NT2/D1 (cell line): Measurements from ENCODE around the gene CNTN2.

ENCODE experiments used
- DNase-seq: peaks from one replicate; pipeline ENCODE4 v3.0.0-alpha.2; 2011; ENCODE audit warnings: low read depth, low spot score
- H3K27me3 ChIP-seq: 2 replicates; pipeline ENCODE4 v1.6.0; 2011; ENCODE audit warnings: mild to moderate bottlenecking; ENCODE audit not compliant: insufficient read length, insufficient read depth
- H3K36me3 ChIP-seq: 2 replicates; pipeline ENCODE4 v1.6.1; 2011; ENCODE audit warnings: mild to moderate bottlenecking, low read length, mixed read lengths; ENCODE audit not compliant: insufficient read depth, insufficient read length
- H3K4me1 ChIP-seq: 2 replicates; pipeline ENCODE4 v1.5.1; 2011; ENCODE audit not compliant: insufficient read depth, insufficient read length
- H3K4me3 ChIP-seq: 2 replicates; pipeline ENCODE4 v1.5.1; 2011; ENCODE audit warnings: low read depth; ENCODE audit not compliant: insufficient read length
- H3K9ac ChIP-seq: 2 replicates; pipeline ENCODE4 v1.6.0; 2011; ENCODE audit warnings: low read depth; ENCODE audit not compliant: insufficient read length
- H3K9me3 ChIP-seq: 2 replicates; pipeline ENCODE4 v1.5.1; 2011; ENCODE audit warnings: mild to moderate bottlenecking, low read length; ENCODE audit not compliant: insufficient read depth
- SUZ12 ChIP-seq: IDR thresholded peaks from 2 replicates; pipeline ENCODE4 v1.6.1; 2011; ENCODE audit not compliant: insufficient read length, insufficient read depth; ENCODE audit errors: extremely low read depth
- YY1 ChIP-seq: IDR thresholded peaks from 2 replicates; pipeline ENCODE4 v1.6.1; 2011; ENCODE audit not compliant: insufficient read length, insufficient read depth
- ZNF274 ChIP-seq: IDR thresholded peaks from 2 replicates; pipeline ENCODE4 v1.6.1; 2011; ENCODE audit warnings: mild to moderate bottlenecking, low read depth, low read length

The CNTN2 gene, protein sequence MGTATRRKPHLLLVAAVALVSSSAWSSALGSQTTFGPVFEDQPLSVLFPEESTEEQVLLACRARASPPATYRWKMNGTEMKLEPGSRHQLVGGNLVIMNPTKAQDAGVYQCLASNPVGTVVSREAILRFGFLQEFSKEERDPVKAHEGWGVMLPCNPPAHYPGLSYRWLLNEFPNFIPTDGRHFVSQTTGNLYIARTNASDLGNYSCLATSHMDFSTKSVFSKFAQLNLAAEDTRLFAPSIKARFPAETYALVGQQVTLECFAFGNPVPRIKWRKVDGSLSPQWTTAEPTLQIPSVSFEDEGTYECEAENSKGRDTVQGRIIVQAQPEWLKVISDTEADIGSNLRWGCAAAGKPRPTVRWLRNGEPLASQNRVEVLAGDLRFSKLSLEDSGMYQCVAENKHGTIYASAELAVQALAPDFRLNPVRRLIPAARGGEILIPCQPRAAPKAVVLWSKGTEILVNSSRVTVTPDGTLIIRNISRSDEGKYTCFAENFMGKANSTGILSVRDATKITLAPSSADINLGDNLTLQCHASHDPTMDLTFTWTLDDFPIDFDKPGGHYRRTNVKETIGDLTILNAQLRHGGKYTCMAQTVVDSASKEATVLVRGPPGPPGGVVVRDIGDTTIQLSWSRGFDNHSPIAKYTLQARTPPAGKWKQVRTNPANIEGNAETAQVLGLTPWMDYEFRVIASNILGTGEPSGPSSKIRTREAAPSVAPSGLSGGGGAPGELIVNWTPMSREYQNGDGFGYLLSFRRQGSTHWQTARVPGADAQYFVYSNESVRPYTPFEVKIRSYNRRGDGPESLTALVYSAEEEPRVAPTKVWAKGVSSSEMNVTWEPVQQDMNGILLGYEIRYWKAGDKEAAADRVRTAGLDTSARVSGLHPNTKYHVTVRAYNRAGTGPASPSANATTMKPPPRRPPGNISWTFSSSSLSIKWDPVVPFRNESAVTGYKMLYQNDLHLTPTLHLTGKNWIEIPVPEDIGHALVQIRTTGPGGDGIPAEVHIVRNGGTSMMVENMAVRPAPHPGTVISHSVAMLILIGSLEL

DNA sequence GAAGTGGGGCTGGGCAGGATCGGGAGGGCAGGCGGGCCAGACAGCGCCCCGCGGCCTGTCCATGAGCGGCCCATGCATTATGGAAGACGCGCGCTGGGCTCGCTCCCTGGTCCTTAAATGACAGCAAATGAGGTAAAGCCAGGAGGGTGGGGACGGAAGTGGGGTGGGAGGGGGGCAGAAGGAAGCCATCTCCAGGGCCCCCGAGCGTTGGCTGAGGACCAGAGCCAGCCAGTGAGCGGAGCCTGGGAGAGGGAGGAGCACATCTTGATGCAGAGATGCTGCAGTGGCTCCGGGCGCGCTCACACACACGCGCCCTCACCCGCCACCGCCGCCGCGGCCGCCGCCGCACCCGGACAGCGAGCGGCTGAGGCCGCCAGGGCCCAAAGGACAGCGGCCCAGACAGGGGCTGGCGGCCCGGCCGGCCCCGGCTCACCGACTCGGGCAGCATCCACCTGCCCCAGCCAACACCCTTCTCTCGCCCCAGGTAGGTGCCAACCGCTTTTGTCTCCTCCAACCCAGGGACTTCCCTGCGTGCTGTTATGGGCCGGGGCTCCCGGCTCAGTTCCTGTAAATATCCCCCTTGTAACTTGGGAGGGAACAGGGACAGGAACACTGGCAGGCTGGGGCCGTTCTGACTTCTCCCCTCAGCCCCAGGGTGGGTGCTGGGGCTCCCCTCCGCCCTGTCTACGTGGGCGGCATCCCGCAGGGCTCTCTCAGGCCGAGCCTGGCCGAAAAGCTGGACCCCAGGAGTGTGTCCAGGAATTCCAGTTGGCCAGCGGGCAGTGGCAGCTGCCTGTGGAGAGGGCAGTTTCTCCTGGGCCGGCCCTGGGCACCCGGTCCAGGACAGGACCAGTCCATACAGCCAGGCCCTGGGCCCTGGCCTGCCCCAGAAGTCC lies at the start of gene CNTN2:
Gene CNTN2, plus strand, starts transcription at position 302 of the 896 bp plus-strand sequence. CDS start 9,974 bp downstream, outside the sequence.
- DNase-seq, result no peak
- peak within 1 kb of the TSS; percentile 12 for H3K4me3 ChIP-seq

DNA sequence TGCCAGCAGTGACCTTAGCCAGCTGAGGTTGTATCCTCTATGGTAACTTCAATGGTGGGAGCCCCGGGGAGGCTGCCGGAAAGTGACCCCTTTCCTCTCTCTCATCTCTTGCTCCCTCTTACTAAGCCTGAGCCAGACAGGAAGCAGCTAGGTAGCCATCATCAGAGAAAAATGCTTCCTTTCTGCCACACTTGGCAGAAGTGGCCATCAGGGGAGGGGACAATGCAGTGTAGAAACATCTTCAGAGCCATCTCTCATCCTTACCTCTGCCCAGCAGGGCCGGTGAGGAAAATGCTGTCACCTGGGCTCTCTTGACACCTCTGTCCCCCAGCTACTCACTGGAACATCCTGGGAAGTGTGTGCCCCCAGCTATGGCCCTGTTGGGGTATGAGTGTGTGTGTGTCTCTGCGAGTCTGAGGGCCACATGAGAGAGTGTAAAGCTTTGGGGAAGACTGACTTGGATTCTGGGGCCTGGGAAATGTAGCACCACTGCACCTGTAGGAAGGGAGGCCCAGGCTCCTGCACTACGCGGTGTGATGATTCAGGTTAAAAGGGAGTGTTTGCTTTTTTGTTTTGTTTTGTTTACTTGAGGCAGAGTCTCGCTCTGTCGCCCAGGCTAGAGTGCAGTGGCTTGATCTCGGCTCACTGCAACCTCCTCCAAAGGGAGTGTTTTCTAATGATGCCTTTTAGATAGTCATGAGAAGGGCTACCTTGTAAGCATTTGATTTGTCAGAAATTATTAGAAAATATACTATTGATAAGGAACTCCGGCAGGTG lies 48.7 kb upstream of the CNTN2 start:
- Histone ChIP-seq H3K36me3 (no peaks in the 10 kb centered on the region), H3K9ac (no peak overlapping the region), H3K4me1 (peaks cover 26% of the 10 kb centered on the region), H3K4me3 (no peak overlapping the region), H3K9me3 (no peaks in the 10 kb centered on the region), H3K27me3 (peaks cover 97% of the 10 kb centered on the region)
- DNase-seq, result no peak
- TF ChIP-seq SUZ12, result no peak

More for the DNA sequence above, at the start of gene CNTN2:
- H3K9ac ChIP-seq, result peak within 1 kb of the TSS; percentile 27
- H3K9me3 ChIP-seq, result no peaks in the 10 kb centered on the region
- H3K27me3 ChIP-seq, result peaks cover 80% of the 10 kb centered on the region
- TF ChIP-seq SUZ12, result peak; percentile 94
- no peak for TF ChIP-seq ZNF274
- TF ChIP-seq YY1, result no peak
- H3K36me3 ChIP-seq, result no peaks in the 10 kb centered on the region
- peaks cover 32% of the 10 kb centered on the region for H3K4me1 ChIP-seq

DNA sequence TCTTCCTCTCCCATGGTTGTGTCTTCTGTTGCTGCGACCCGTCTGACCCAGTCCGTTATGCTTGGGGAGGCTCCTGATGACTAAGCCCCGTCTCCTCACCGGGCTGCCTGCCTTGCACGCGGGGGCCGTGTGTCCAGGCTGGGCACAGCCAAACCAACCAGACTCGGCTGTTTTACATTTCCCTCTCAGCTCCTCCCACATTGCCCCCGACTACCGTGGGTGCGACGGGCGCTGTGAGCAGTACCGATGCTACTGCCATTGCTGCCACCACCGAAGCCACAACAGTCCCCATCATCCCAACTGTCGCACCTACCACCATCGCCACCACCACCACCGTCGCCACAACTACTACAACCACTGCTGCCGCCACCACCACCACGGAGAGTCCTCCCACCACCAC lies 46.0 kb upstream of the CNTN2 start:
- no peaks in the 10 kb centered on the region for H3K9me3 ChIP-seq
- no peak overlapping the region for H3K4me3 ChIP-seq
- no peak for DNase-seq
- H3K36me3 ChIP-seq, result no peaks in the 10 kb centered on the region
- H3K9ac ChIP-seq, result no peak overlapping the region
- peaks cover 8% of the 10 kb centered on the region for H3K4me1 ChIP-seq
- no peak for TF ChIP-seq ZNF274
- no peak for TF ChIP-seq YY1
- H3K27me3 ChIP-seq, result peaks cover 100% of the 10 kb centered on the region

DNA sequence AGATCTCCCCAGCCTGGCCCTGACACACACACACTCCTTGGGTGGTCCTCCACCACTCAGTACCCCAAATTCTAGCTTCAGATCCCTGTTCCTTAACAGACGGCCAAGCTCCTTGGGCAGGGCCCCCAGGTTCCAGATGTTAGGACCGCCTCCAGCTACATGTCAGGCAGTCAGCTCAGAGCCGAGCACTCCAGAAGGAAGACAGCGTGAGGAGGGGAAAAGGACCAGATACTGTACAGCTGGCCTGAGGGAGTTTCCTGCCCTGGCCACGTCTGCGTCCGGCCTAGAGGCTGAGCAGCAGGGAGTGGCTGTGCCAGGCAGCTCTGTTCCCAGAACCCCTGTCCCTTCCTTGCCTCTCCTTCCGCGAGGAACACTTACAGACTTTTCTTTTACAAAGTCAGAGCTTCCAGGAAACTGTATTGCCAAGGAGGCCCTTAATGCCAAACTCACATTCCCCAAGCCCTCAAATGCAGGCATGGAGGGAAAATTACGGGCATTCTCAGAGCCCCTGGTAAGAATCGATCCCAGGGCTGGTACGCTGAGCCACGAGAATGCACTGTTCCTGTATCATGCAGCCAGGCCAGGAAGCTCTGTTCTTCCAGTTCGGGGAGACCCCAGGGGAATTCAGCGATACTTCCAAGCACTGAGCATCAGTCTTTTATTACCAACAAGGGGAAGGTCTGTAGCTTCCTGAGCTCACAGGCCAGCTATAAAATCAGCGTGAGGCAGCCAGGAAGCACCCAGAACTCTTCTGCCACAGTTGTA lies 45.2 kb upstream of the CNTN2 start:
- no peaks in the 10 kb centered on the region for H3K9me3 ChIP-seq
- no peaks in the 10 kb centered on the region for H3K36me3 ChIP-seq
- no peak overlapping the region for H3K9ac ChIP-seq
- H3K4me3 ChIP-seq, result no peak overlapping the region
- no peak for DNase-seq
- TF ChIP-seq YY1 (no peak), ZNF274 (no peak), SUZ12 (no peak)
- peaks cover 4% of the 10 kb centered on the region for H3K4me1 ChIP-seq
- H3K27me3 ChIP-seq, result peaks cover 100% of the 10 kb centered on the region

DNA sequence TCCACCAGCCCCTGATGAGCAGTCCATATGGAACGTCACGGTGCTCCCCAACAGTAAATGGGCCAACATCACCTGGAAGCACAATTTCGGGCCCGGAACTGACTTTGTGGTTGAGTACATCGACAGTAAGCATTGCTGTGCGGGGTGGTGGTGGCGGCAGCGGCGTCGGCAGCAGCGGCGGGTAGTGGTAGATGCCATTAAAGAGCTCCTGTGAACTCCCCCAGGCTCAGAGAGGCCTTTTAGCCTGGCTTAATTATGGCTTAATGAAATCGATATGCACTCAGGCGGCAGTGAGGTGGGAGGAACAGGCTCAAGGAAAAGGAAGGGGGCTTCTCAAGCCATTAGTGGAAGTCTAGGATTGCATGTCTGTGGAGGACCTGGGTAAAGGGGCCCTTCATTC lies 41.9 kb upstream of the CNTN2 start:
- TF ChIP-seq YY1 (no peak), ZNF274 (no peak), SUZ12 (no peak)
- Histone ChIP-seq H3K9me3 (no peaks in the 10 kb centered on the region), H3K9ac (no peak overlapping the region), H3K36me3 (no peaks in the 10 kb centered on the region), H3K4me3 (no peak overlapping the region), H3K27me3 (peaks cover 93% of the 10 kb centered on the region), H3K4me1 (peaks cover 13% of the 10 kb centered on the region)
- DNase-seq, result no peak

DNA sequence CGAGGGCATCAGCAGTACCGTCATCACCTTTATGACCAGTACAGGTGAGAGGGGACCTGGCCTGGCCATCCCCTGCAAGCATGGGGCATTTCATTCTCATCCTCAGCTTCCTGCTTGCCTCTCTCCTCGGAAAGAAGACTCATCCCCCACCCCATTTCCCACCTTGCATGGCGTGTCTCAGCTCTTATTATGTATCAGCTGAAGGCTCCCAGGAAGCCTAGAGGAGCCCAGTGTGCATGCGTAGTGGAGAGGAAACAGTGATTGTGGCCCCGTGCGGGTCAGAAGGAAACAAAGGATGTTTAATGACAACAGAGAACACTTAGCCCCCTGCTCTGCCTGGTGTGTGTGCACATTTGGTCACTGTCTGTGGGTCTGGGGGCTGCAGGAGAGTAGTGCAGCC lies 40.3 kb upstream of the CNTN2 start:
- Histone ChIP-seq H3K27me3 (peaks cover 93% of the 10 kb centered on the region), H3K9ac (no peak overlapping the region), H3K9me3 (no peaks in the 10 kb centered on the region), H3K4me3 (no peak overlapping the region), H3K36me3 (no peaks in the 10 kb centered on the region), H3K4me1 (peaks cover 13% of the 10 kb centered on the region)
- TF ChIP-seq YY1, result no peak
- TF ChIP-seq ZNF274, result no peak
- DNase-seq, result no peak
